Activated CD8-positive, alpha-beta T cell treated with anti-CD3 and anti-CD28 coated beads for 36 hours (primary cell): ENCODE data around the gene RPS18. TPM values are rescaled to one million over a fixed set of nuclear protein-coding genes. Genes with fewer than 3 reads are reported as not detected.

Experiments used
- ATAC-seq: fragments of 200-7000 bp; cut with Tn5 transposase; one replicate; pipeline ENCODE4 v1.10.0; 2021; ENCODE audit warnings: mild to moderate bottlenecking, moderate library complexity
- CTCF ChIA-PET: fragments of 350-600 bp; sonication (Branson Sonifier 250); formaldehyde crosslinking; loops from one replicate; lab custom pipeline; 2021; ENCODE audit warnings: antibody characterized with exemption; lab: Charles Lee
- POLR2A ChIA-PET: fragments of 350-600 bp; sonication (Branson Sonifier 250); formaldehyde crosslinking; loops from one replicate; lab custom pipeline; 2021; ENCODE audit warnings: antibody characterized with exemption; lab: Charles Lee
- DNase-seq: peaks from one replicate; pipeline ENCODE4 v3.0.0-alpha.2; 2020
- H3K27ac Mint-ChIP-seq: one replicate; pipeline ENCODE4 v1.8.0; 2021; ENCODE audit warnings: mild to moderate bottlenecking, mixed read lengths
- H3K27me3 Mint-ChIP-seq: one replicate; pipeline ENCODE4 v1.8.0; 2021; ENCODE audit warnings: mixed read lengths
- H3K36me3 Mint-ChIP-seq: one replicate; pipeline ENCODE4 v1.8.0; 2021; ENCODE audit warnings: low read depth, mixed read lengths
- H3K4me1 Mint-ChIP-seq: one replicate; pipeline ENCODE4 v1.8.0; 2021; ENCODE audit warnings: low read depth, mixed read lengths
- H3K4me3 Mint-ChIP-seq: one replicate; pipeline ENCODE4 v1.8.0; 2021; ENCODE audit warnings: mild to moderate bottlenecking, moderate library complexity, mixed read lengths
- H3K9me3 Mint-ChIP-seq: one replicate; pipeline ENCODE4 v1.8.0; 2021; ENCODE audit warnings: mixed read lengths
- CTCF ChIP-seq: fragments of 200-600 bp; IDR thresholded peaks from one replicate; pipeline ENCODE4 v1.8.0; 2022; ENCODE audit warnings: antibody characterized with exemption, mild to moderate bottlenecking
- intact Hi-C: fragments of 100-400 bp; cut with micrococcal nuclease; formaldehyde crosslinking; loops from one replicate; pipeline ENCODE4 v1.10.0; 2022
- total RNA-seq, 2 experiments: library from RNA; stranded (reverse); gene quantifications; one replicate each; pipeline ENCODE4 v1.2.3, GENCODE V29; 2021

The RPS18 gene
- total RNA-seq, 2 experiments from 2014 or later = 4,910 to 4,938 TPM

DNA sequence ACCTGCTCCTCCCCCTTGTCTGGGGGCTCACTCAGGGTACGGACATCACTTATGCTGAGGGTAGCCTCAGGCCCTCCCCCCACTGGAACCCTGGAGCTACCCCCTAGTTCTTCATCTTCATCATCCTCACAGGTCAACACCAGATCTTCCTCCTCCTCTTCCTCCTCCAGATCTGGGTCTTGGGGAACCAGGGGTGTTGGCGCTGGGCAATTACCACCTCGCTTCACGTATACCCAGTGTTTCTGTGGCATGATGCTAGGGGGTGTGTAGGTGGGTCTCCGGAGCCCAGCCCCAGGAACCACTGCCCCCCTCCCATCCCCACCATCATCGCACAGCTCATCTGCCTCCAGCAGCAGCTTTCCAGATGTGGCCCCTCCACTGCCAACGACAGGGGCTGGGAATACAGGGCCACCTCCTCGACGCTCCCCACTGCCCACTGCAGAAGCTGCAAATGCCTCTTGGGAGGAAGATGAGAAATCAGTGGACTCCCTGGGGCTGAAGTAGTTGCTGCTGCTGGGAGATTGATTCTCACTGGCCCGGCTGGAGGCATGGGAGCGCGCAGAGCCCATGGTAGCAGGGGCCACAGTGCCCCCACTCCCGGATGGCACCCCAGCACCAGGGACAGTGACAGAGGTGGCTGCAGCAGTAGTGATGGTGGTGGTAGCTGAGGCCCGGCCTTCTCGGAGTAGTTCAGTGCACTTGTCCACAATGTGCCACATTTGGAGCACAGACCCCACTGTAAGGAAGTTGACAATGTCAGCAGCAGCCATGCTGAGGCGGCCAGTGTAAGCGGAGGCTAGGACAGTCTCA lies 44.1 kb downstream of the RPS18 start:
- no peak for TF ChIP-seq CTCF
- intact Hi-C loops = no loop called here
- Mint-ChIP-seq H3K4me1 (peaks cover 68% of the 10 kb centered on the region), H3K9me3 (no peaks in the 10 kb centered on the region), H3K27me3 (no peaks in the 10 kb centered on the region), H3K4me3 (peak overlapping the region; percentile 97), H3K36me3 (peaks cover 60% of the 10 kb centered on the region), H3K27ac (peak overlapping the region; percentile 71)
- no peak for ATAC-seq
- CTCF ChIA-PET = no interaction called here
- POLR2A ChIA-PET = interaction anchor here (0.8 to 4.8 kb wide), 4 partner anchors 18 to 344 kb away, joined by 3 to 42 read pairs (median 7); partner anchors contain the start of genes RGL2, RPS18 and VPS52
- DNase-seq = no peak

GRCh38 chr6:33316603-33317418 lies 44.9 kb downstream of the RPS18 start:
- H3K4me3 Mint-ChIP-seq = peak overlapping the region; percentile 97
- peak overlapping the region; percentile 44 for H3K27ac Mint-ChIP-seq
- ATAC-seq (no peak), DNase-seq (no peak)
- no peaks in the 10 kb centered on the region for H3K9me3 Mint-ChIP-seq
- H3K27me3 Mint-ChIP-seq = no peaks in the 10 kb centered on the region
- ChIA-PET CTCF (interaction anchor here (1.1 kb wide), 1 partner anchor 291 kb away, joined by 3 read pairs; no protein-coding TSS in a partner anchor), POLR2A (interaction anchor here (0.8 to 4.8 kb wide), 6 partner anchors 19 to 345 kb away, joined by 3 to 42 read pairs (median 7); partner anchors contain the start of genes PFDN6, RGL2, RPS18 and VPS52)
- intact Hi-C loops = no loop called here
- no peak for TF ChIP-seq CTCF
- H3K4me1 Mint-ChIP-seq = peaks cover 71% of the 10 kb centered on the region
- H3K36me3 Mint-ChIP-seq = peaks cover 63% of the 10 kb centered on the region

GRCh38 chr6:33317419-33317668 lies 45.5 kb downstream of the RPS18 start:
- no peak for DNase-seq
- TF ChIP-seq CTCF = no peak
- Mint-ChIP-seq H3K27me3 (no peaks in the 10 kb centered on the region), H3K36me3 (peaks cover 62% of the 10 kb centered on the region), H3K4me3 (peak overlapping the region; percentile 97), H3K27ac (peak overlapping the region; percentile 44), H3K4me1 (peaks cover 69% of the 10 kb centered on the region), H3K9me3 (no peaks in the 10 kb centered on the region)
- intact Hi-C loops = no loop called here
- no peak for ATAC-seq
- POLR2A ChIA-PET = interaction anchor here (1.0 to 4.8 kb wide), 8 partner anchors 19 to 137 kb away, joined by 3 to 42 read pairs (median 4); partner anchors contain the start of genes PFDN6, RGL2, RPS18 and SYNGAP1
- CTCF ChIA-PET = interaction anchor here (0.6 to 1.5 kb wide), 6 partner anchors 22 to 290 kb away, joined by 3 to 6 read pairs (median 4); partner anchors contain the start of genes B3GALT4, PFDN6 and WDR46

DNA sequence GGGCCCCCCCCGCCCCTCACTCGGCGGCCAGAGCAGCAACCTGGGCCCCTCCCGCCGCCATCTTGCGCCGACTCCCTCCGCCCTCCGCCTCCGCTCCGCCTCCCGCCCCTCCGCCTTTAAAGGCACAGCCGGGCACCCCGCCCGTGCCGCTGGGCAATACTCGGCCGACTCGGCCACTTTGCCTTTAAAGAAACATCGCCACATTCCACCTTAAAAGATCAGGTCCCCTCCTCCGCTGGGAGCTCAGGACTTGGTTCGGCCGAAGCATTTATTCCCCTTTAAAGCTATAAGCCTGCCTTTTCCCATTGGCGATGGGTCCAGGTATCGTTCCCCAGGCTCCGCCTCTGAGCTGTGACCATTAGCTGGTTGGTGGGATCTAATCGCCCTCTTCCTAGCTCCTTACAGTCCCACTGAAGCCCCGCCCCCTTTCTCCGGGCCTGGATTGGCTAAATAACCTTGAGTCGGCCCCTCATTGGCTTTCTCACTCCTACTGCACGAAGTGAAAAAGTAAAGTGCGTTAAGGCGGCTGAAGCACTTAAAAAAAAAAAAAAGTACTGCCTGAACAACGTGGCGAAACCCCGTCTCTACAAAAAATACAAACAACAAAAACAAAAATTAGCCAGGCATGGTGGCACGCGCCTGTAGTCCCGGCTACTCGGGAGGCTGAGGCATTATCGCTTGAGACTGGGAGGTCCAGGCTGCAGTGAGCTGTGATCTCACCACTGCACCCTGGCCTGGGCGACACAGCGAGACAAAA lies 46.0 kb downstream of the RPS18 start, which contains the start of gene ZBTB22:
ZBTB22 (minus strand) TSS at position 76 of the 757 bp plus-strand sequence. CDS start 828 bp downstream, outside the sequence.
- TF ChIP-seq CTCF = no peak
- peak within 1 kb of the TSS; percentile 97 for H3K27ac Mint-ChIP-seq
- peak within 1 kb of the TSS; percentile 97 for H3K4me3 Mint-ChIP-seq
- POLR2A ChIA-PET = interaction anchor here (0.6 to 4.8 kb wide), 12 partner anchors 20 to 480 kb away, joined by 3 to 42 read pairs (median 4); partner anchors contain the start of genes PFDN6, RGL2, RPS18 and SYNGAP1
- ATAC-seq (peak; percentile 67), DNase-seq (peak; percentile 100)
- intact Hi-C loops = no loop called here
- no peaks in the 10 kb centered on the region for H3K9me3 Mint-ChIP-seq
- peaks cover 61% of the 10 kb centered on the region for H3K36me3 Mint-ChIP-seq
- peaks cover 68% of the 10 kb centered on the region for H3K4me1 Mint-ChIP-seq
- H3K27me3 Mint-ChIP-seq = no peaks in the 10 kb centered on the region
- CTCF ChIA-PET = interaction anchor here (0.6 to 1.5 kb wide), 7 partner anchors 19 to 289 kb away, joined by 3 to 6 read pairs (median 4); partner anchors contain the start of genes B3GALT4, PFDN6 and WDR46
